DMS114 treated with DMSO at 0.1 percent for 48 hours (cell line): ENCODE measurements around the gene IL1R1.

Experiments
- DNase-seq: peaks from one replicate; lab custom pipeline; 2025; ENCODE audit not compliant: unreplicated experiment; lab: John Stamatoyannopoulos, UW

The IL1R1 gene

GRCh38 chr2:102197389-102198137, 55.0 kb downstream of the IL1R1 start:
- no peak for DNase-seq

DNA sequence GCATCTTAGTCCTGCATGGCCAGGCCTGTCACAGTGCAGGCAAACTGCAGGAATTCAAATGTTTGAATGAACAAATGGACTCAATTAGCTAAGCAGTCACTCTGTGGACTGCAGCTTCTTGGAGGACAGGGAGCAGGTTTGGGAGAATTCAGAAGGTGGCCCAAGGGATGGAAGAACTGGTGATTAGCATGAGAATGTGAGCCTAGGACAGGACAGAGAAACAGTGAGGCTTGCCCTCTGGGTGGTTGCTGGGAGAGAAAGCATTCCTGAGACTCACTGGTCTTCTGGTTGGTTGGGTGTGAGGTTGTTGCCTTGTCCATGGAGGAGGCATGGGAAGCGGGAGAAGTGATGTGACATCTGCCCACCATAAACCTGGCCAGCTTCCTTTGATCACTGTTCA, 58.0 kb downstream of the IL1R1 start:
- DNase-seq: no peak

- DNase-seq: no peak
Measured at GRCh38 chr2:102204638-102205037, 62.1 kb downstream of the IL1R1 start.

GRCh38 chr2:102206666-102207341, 64.3 kb downstream of the IL1R1 start:
- no peak for DNase-seq

- no peak for DNase-seq
Measured at GRCh38 chr2:102208774-102209173, 66.2 kb downstream of the IL1R1 start.

- DNase-seq: no peak
Measured at GRCh38 chr2:102209474-102209873, 66.9 kb downstream of the IL1R1 start.

DNA sequence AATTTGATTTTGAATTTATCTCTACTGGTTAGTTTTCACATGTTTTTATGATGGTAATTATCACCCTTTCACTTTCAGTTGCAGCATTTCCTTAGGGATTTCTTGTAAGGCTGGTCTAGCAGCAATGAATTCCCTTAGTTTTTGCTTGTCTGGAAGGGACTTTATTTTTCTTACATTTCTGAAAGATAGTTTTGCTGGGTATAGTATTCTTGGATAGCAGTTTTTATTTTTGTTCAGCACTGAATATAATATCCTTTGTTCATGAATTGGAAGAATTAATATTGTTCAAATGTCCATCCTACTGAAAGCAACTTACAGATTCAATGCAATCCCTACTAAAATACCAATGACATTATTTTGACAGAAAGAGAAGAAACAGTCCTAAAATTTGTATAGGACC, 74.5 kb downstream of the IL1R1 start:
- no peak for DNase-seq

DNA sequence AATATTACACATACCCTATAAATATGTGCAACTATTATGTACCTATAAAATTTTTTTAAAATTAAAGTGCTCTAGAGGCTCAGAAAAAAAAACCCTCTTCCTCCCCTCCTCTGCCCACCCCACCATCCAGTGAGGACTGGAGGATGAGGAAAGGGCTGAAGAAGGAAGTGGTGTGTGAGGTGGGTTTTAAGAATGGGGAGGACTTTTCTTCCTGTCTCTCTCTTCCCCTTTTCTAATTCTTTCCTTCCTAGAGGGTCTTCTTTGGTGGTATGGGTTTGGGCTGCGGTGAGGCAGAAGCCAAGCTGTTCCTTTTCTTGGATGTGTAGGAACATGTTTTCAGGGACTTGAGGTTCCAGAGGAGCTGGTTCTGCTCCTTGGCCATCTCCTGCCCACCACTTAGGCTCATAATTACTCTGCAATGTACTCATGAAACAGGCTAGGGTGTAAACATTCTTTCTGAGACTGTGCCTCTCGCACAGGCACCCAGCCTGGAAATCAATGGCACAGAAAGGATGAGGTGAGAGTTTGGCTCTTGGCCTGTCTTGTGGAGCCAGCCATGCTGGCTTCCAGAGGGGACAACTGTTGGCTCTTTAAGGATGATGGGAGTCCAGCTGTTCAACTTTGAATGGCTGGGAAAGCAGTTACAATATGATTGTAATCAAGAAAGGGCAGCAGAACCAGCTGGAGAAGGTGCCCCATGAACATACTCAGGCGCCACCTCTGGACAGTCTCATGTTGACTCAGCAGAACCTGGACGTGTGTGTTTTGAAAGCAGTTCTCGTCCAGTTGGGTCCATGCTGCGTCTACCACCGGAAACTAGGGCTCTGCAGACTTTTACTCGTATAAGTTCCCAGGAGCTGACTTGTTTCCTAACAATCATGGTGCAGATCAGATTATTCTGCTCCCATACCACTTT, 82.5 kb downstream of the IL1R1 start:
- no peak for DNase-seq

GRCh38 chr2:102226171-102226570, 83.6 kb downstream of the IL1R1 start:
- DNase-seq: no peak

GRCh38 chr2:102226612-102227391, 84.3 kb downstream of the IL1R1 start:
- no peak for DNase-seq

DNA sequence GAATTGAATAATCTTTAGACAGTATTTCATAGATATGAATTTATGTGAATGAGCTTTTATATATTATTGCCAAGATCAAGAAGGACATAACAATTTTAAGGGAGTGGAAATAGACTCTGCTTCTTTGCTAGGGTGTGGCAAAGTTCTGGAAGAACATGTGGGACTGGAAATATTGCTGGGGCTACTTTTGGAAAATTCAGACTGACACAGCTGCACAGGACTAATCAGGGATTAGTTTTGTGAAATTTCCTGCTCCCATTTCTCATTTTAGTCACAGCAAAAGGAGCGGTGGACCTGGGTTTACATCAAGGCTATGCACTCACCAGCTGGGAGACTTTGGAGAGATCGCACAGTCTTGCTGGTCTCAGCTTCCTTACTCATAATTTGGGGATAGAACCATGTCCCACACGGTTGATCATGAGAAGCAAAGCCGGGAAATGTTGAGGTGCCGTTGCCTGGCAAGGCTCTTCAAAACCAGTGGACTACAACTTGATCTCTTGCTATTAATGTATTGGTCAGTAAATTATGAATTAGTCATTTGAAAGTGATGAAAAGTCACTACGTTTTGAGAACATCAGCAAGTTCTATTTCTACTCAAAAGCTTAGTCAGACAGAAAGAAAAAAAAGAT, 86.7 kb downstream of the IL1R1 start:
- DNase-seq: no peak
